H1 (cell line): ENCODE data around the gene SLC35A2. TPM values are rescaled to one million over a fixed set of nuclear protein-coding genes. Genes with fewer than 3 reads are reported as not detected.

ENCODE experiments used
- BCL11A ChIP-seq, 2 experiments: IDR thresholded peaks; one replicate each; pipeline ENCODE4 v1.6.1; 2011; ENCODE audit warnings: low read depth in 2 of 2, low read length in 2 of 2, mild to moderate bottlenecking in 2 of 2
- BRCA1 ChIP-seq: IDR thresholded peaks from 2 replicates; pipeline ENCODE4 v1.6.1; 2012; ENCODE audit warnings: low read depth, low read length, improper control_type of control experiment
- CBX8 ChIP-seq: fragments of 300-800, 300-1000 bp; sonication (generic); IDR thresholded peaks from 2 replicates; pipeline ENCODE4 v1.7.1; 2016; ENCODE audit warnings: low read depth, low read length, borderline replicate concordance
- CHD7 ChIP-seq: fragments of 300-600 bp; sonication (generic); IDR thresholded peaks from 2 replicates; pipeline ENCODE4 v1.7.1; 2012; ENCODE audit warnings: low read length, moderate library complexity, mild to moderate bottlenecking, inconsistent platforms; ENCODE audit not compliant: insufficient replicate concordance
- CREB1 ChIP-seq: IDR thresholded peaks from 2 replicates; pipeline ENCODE4 v1.6.1; 2012; ENCODE audit warnings: inconsistent platforms
- EP300 ChIP-seq, 2 experiments: IDR thresholded peaks; 1 replicate in 1 of 2; 2 replicates in 1 of 2; pipeline ENCODE4 v1.6.1; 2011 to 2012; ENCODE audit warnings: low read depth in 2 of 2, low read length in 2 of 2, mild to moderate bottlenecking in 2 of 2, borderline replicate concordance in 1 of 2, inconsistent platforms in 1 of 2, moderate library complexity in 1 of 2
- JUND ChIP-seq: IDR thresholded peaks from 2 replicates; pipeline ENCODE4 v1.6.1; 2011; ENCODE audit warnings: mild to moderate bottlenecking, improper control_type of control experiment, low read length
- SIRT6 ChIP-seq: IDR thresholded peaks from one replicate; pipeline ENCODE4 v1.7.1; 2012; ENCODE audit warnings: low read length, inconsistent platforms
- TAF7 ChIP-seq: optimal IDR thresholded peaks from 2 replicates; pipeline ENCODE3; 2011; ENCODE audit warnings: low read depth, mild to moderate bottlenecking, inconsistent platforms, low read length, moderate library complexity, borderline replicate concordance
- TEAD4 ChIP-seq: IDR thresholded peaks from 2 replicates; pipeline ENCODE4 v1.6.1; 2012; ENCODE audit warnings: low read depth, low read length, inconsistent platforms, mixed read lengths
- ZNF274 ChIP-seq: IDR thresholded peaks from 2 replicates; pipeline ENCODE4 v1.7.0; 2012; ENCODE audit warnings: low read length, borderline replicate concordance; ENCODE audit errors: extremely low read depth
- polyA plus RNA-seq, 7 experiments: library from polyadenylated mRNA; depleted of rRNA in 3 of 7; stranded (reverse) in 5 of 7; unstranded in 2 of 7; fragments of >200 nt in 5 of 7; fragments of 200-250 nt in 2 of 7; gene quantifications; 1 replicate in 5 of 7; 2 replicates in 1 of 7; 4 replicates in 1 of 7; pipeline versions ENCODE4 v1.2.1 to v1.2.3, GENCODE V29; 2011 to 2013; ENCODE audit warnings: missing spikeins in 2 of 7, mixed read lengths in 2 of 7
- total RNA-seq: library from RNA; stranded (reverse); fragmentation: NEBNext Ultra II Directional; extraction: Animal tissue kit (Norgen Biotek cat#: 25700); gene quantifications from 2 replicates; pipeline ENCODE4 v1.2.1, GENCODE V29; 2021

The SLC35A2 gene
- total and polyA plus RNA-seq, 2 of the 8 experiments (the other 6 are each of a cell fraction or from before 2014, with no cell fraction given) = 21.4 to 48.3 TPM

GRCh38 chrX:48893556-48894348 is 17.7 kb downstream of the SLC35A2 start (continued):
- TF ChIP-seq CHD7 (no peak), SIRT6 (no peak), CREB1 (no peak), EP300 (IDR thresholded peaks at IDR 0.05; ENCODE audit: borderline replicate concordance in 1 of 2, low read depth in 2 of 2, low read length in 2 of 2) (no peak), CBX8 (no peak), BRCA1 (no peak), ZNF274 (no peak), JUND (no peak), TEAD4 (no peak), TAF7 (no peak), BCL11A (IDR thresholded peaks at IDR 0.05; ENCODE audit: low read depth in 2 of 2, low read length in 2 of 2) (no peak)
